OCI-LY7 (cell line): Measurements from ENCODE around the gene P3H2.

ENCODE experiments used
- CTCF ChIP-seq: fragments of 200-600 bp; sonication (generic); conservative IDR thresholded peaks from 2 replicates; pipeline ENCODE4 v1.5.1; 2014; ENCODE audit warnings: mild to moderate bottlenecking, antibody characterized with exemption, low read length, moderate library complexity, mixed read lengths
- EZH2phosphoT487 ChIP-seq: fragments of 200-600 bp; sonication (generic); IDR thresholded peaks from 2 replicates; pipeline ENCODE4 v1.6.1; 2018; ENCODE audit warnings: low read depth, borderline replicate concordance, mild to moderate bottlenecking, mixed run types, antibody characterized with exemption, low read length, moderate library complexity, mixed read lengths

- TF ChIP-seq CTCF = no peak
- TF ChIP-seq EZH2phosphoT487 = no peak
Measured at GRCh38 chr3:190097025-190097424, 23.7 kb downstream of the P3H2 start.
